ENCODE measurements around the gene LRRC59.
"Not testable (repeated sequence)": the region's sequence is repeated elsewhere in the genome, so short reads cannot be mapped to it uniquely, and the experiment has no call there.

The LRRC59 gene

DNA sequence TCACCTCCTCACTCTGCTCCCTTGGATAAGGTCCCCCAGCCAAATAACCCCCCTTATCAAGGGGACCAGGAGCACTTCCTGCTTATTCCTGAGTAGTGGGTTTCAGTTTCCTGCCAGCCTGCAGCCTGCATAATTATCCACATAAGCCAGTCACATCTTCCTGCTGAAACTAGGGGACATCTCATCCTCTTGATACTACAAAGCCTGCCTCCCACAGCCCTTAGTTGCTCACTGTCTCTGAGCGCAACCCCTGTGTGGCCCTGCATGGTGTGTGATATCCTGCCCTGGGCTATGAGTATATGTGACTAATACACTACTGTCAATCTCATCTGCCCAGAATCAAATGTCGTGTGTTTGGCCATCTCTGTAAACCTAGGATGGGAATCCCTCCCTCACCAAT, 59.4 kb downstream of the LRRC59 start:
- TF ChIP-seq EZH2 (optimal IDR thresholded peaks at IDR 0.05; ENCODE audit: low read depth, low read length) (no peak), EZH2phosphoT487 (IDR thresholded peaks at IDR 0.05; ENCODE audit: low read length) (no peak)
- TF ChIP-seq, protein P1, sequence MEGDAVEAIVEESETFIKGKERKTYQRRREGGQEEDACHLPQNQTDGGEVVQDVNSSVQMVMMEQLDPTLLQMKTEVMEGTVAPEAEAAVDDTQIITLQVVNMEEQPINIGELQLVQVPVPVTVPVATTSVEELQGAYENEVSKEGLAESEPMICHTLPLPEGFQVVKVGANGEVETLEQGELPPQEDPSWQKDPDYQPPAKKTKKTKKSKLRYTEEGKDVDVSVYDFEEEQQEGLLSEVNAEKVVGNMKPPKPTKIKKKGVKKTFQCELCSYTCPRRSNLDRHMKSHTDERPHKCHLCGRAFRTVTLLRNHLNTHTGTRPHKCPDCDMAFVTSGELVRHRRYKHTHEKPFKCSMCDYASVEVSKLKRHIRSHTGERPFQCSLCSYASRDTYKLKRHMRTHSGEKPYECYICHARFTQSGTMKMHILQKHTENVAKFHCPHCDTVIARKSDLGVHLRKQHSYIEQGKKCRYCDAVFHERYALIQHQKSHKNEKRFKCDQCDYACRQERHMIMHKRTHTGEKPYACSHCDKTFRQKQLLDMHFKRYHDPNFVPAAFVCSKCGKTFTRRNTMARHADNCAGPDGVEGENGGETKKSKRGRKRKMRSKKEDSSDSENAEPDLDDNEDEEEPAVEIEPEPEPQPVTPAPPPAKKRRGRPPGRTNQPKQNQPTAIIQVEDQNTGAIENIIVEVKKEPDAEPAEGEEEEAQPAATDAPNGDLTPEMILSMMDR (IDR thresholded peaks at IDR 0.05; ENCODE audit: low read length), result no peak
- Histone ChIP-seq H3K4me2 (ENCODE audit: low read depth, low read length) (no peak overlapping the region), H3K79me2 (ENCODE audit: low read length) (no peaks in the 10 kb centered on the region), H3K9me2 (replicated peaks; ENCODE audit: insufficient read depth, low read length) (no peaks in the 10 kb centered on the region), H3K4me3 (ENCODE audit: low read length) (no peak overlapping the region), H3K9me3 (replicated peaks; ENCODE audit: insufficient read depth, low read length) (no peaks in the 10 kb centered on the region), H3K27ac (ENCODE audit: low read length) (no peak overlapping the region), H3K36me3 (replicated peaks; ENCODE audit: insufficient read depth, low read length) (no peaks in the 10 kb centered on the region), H3K4me1 (ENCODE audit: low read length) (no peaks in the 10 kb centered on the region), H4K20me1 (ENCODE audit: insufficient read depth, low read length) (no peaks in the 10 kb centered on the region), H3K9ac (ENCODE audit: low read length) (no peak overlapping the region), H3F3A (ENCODE audit: insufficient read depth, low read length) (no peaks in the 10 kb centered on the region), H3K27me3 (replicated peaks; ENCODE audit: insufficient read depth, low read length) (no peaks in the 10 kb centered on the region; the same call in 1 of the 2 replicates), H2AFZ (ENCODE audit: low read length) (no peak overlapping the region)
- DNase-seq, result no peak

- H3K9me2 ChIP-seq (replicated peaks; ENCODE audit: insufficient read depth, low read length); DNase-seq; H3K4me1 ChIP-seq (ENCODE audit: low read length); H3K27me3 ChIP-seq (replicated peaks; ENCODE audit: insufficient read depth, low read length); H3K4me3 ChIP-seq (ENCODE audit: low read length); H2AFZ ChIP-seq (ENCODE audit: low read length); H3K9me3 ChIP-seq (replicated peaks; ENCODE audit: insufficient read depth, low read length); H4K20me1 ChIP-seq (ENCODE audit: insufficient read depth, low read length); H3K27ac ChIP-seq (ENCODE audit: low read length); H3K79me2 ChIP-seq (ENCODE audit: low read length); H3K36me3 ChIP-seq (replicated peaks; ENCODE audit: insufficient read depth, low read length); H3F3A ChIP-seq (ENCODE audit: insufficient read depth, low read length); H3K9ac ChIP-seq (ENCODE audit: low read length); H3K4me2 ChIP-seq (ENCODE audit: low read depth, low read length): not testable (repeated sequence)
Measured at GRCh38 chr17:50333291-50334057, 63.8 kb downstream of the LRRC59 start.

DNA sequence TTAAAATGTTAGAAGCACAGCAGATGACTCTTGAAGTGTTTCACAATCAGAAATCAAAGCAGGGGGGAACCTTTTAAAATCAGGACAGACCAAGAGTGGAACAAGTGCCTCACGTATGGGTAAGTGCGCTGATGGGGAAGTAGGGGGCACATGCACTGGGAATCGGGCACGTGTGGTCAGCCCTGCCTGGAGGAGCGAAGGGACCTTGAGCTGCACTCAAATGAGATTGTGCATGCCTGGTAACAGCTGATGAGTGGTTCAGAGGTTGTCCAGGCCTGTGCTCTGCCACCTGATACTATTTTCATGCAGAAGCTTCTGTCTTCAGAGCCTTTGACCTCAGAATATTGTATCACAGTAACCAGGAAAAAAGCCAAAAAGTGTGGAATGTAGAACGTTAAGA, 65.1 kb downstream of the LRRC59 start:
- Histone ChIP-seq H3K27me3 (replicated peaks; ENCODE audit: insufficient read depth, low read length) (no peaks in the 10 kb centered on the region; the same call in 1 of the 2 replicates), H3K79me2 (ENCODE audit: low read length) (no peaks in the 10 kb centered on the region), H3K4me3 (ENCODE audit: low read length) (no peak overlapping the region), H3K4me2 (ENCODE audit: low read depth, low read length) (no peak overlapping the region), H3K9ac (ENCODE audit: low read length) (no peak overlapping the region), H3K4me1 (ENCODE audit: low read length) (no peaks in the 10 kb centered on the region), H3F3A (ENCODE audit: insufficient read depth, low read length) (no peaks in the 10 kb centered on the region), H4K20me1 (ENCODE audit: insufficient read depth, low read length) (no peaks in the 10 kb centered on the region), H3K36me3 (replicated peaks; ENCODE audit: insufficient read depth, low read length) (no peaks in the 10 kb centered on the region), H3K27ac (ENCODE audit: low read length) (no peak overlapping the region), H2AFZ (ENCODE audit: low read length) (no peak overlapping the region), H3K9me2 (replicated peaks; ENCODE audit: insufficient read depth, low read length) (no peaks in the 10 kb centered on the region), H3K9me3 (replicated peaks; ENCODE audit: insufficient read depth, low read length) (no peaks in the 10 kb centered on the region)
- no peak for DNase-seq
- TF ChIP-seq EZH2phosphoT487 (IDR thresholded peaks at IDR 0.05; ENCODE audit: low read length) (no peak), EZH2 (optimal IDR thresholded peaks at IDR 0.05; ENCODE audit: low read depth, low read length) (no peak)
- TF ChIP-seq, protein P1 (IDR thresholded peaks at IDR 0.05; ENCODE audit: low read length), result no peak
